GM19372 (cell line): Measurements from ENCODE around the gene LAMA1.

Source experiments
- ATAC-seq: cut with Tn5 transposase; IDR thresholded peaks from one replicate; pipeline ENCODE4 v1.9.1; 2021; ENCODE audit warnings: mild to moderate bottlenecking, low read depth, moderate library complexity; ENCODE audit not compliant: unreplicated experiment

LAMA1 gene

GRCh38 chr18:7062811-7063210 lies 54.8 kb downstream of the LAMA1 start:
- no peak for ATAC-seq

- ATAC-seq, result no peak
Observed at GRCh38 chr18:7062236-7062635, 55.4 kb downstream of the LAMA1 start.

GRCh38 chr18:7059276-7059675 lies 58.3 kb downstream of the LAMA1 start:
- no peak for ATAC-seq

- no peak for ATAC-seq
Observed at GRCh38 chr18:7056026-7056425, 61.6 kb downstream of the LAMA1 start.

- ATAC-seq, result no peak
Observed at GRCh38 chr18:7049951-7050350, 67.6 kb downstream of the LAMA1 start.

- ATAC-seq, result no peak
Observed at GRCh38 chr18:7048081-7048480, 69.5 kb downstream of the LAMA1 start.

GRCh38 chr18:7047336-7047735 lies 70.3 kb downstream of the LAMA1 start:
- ATAC-seq, result no peak

GRCh38 chr18:7038330-7038851 lies 79.2 kb downstream of the LAMA1 start:
- ATAC-seq, result no peak

- no peak for ATAC-seq
Observed at GRCh38 chr18:7037470-7037869, 80.1 kb downstream of the LAMA1 start.

GRCh38 chr18:7035807-7036206 lies 81.8 kb downstream of the LAMA1 start:
- no peak for ATAC-seq

GRCh38 chr18:7034924-7035323 lies 82.7 kb downstream of the LAMA1 start:
- ATAC-seq, result no peak

- ATAC-seq, result no peak
Observed at GRCh38 chr18:7032537-7032936, 85.1 kb downstream of the LAMA1 start.

- no peak for ATAC-seq
Observed at GRCh38 chr18:7028625-7029024, 89.0 kb downstream of the LAMA1 start.

- ATAC-seq, result no peak
Observed at GRCh38 chr18:7025194-7025593, 92.4 kb downstream of the LAMA1 start.

- ATAC-seq, result no peak
Observed at GRCh38 chr18:7023581-7023980, 94.0 kb downstream of the LAMA1 start.

- ATAC-seq, result no peak
Observed at GRCh38 chr18:7023063-7023580, 94.5 kb downstream of the LAMA1 start.

GRCh38 chr18:7021994-7022840 lies 95.4 kb downstream of the LAMA1 start:
- ATAC-seq, result no peak

- no peak for ATAC-seq
Observed at GRCh38 chr18:7020995-7021777, 96.4 kb downstream of the LAMA1 start.

- ATAC-seq, result no peak
Observed at GRCh38 chr18:7017013-7017412, 100.6 kb downstream of the LAMA1 start.

GRCh38 chr18:7011142-7011541 lies 106.5 kb downstream of the LAMA1 start:
- ATAC-seq, result no peak

GRCh38 chr18:7004009-7004408 lies 113.6 kb downstream of the LAMA1 start:
- no peak for ATAC-seq
